Colon (tissue), 2 donors: ENCODE data around the gene BSPRY.
"Not testable (repeated sequence)": the region's sequence is repeated elsewhere in the genome, so short reads cannot be mapped to it uniquely, and the experiment has no call there.

Experiments
- FAIRE-seq: peaks from 2 replicates; lab custom pipeline; 2012; peaks lifted over from hg19 to GRCh38; lab: Jason Lieb, UNC
- donor health status: control.
- donor health status: control.

BSPRY gene

DNA sequence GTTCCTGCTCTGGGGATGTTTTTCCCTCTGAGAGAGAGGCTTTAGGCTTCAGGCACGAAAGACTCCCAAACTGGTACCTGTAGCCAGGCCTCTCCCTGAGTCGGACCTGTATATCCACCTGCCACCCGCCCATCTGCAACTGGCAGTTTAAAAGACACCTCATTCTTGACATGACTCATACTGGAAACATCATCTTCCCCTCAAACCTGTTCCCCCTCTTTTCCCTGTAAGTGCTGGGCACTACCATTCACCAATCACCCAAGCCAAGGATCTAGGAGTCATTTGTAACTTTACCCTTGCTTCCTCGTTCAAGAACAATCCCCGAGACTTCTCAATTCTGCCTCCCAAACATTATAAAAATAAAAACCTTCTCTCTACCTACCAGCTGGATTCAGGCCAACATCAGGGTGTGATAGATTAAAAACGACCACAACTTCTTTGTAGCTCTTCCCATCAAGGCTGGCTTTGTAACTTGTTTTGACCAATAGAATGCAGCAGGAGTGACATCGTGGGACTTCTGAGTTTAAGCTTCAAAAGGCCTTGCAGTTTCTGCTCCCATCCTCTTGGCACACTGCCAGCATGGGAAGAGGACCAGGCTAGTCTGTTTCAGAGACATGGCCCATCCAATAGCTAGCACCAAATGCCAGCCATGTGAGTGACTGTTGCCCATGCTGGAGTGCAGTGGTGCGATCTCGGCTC is 7.5 kb upstream of the BSPRY start:
- FAIRE-seq, result no peak

DNA sequence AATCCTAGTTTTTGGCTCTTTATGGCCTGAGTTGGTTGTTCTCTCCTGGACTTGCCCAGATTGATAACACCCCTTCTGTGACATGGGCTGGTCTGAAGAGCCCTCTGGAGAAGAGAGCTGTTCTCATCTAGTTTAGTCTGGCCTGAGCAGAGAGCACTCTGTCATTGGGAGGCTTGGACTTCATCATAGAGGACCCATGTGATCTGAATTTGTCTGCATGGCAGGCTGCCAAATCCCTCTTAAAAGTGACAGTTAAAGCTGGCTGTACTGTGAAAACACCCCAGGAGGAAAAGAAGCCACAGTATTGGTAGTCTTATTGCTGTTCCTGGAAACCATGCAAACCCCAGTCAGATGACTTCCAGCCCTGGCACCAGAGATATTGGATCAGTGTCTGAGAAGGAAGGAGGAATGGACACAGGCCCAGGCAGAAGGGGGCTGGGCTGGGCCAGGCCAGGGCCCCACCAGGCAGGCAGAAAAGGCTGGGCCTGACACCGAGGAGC is 5.6 kb upstream of the BSPRY start:
- FAIRE-seq, result no peak

GRCh38 chr9:113345190-113345589 is 4.2 kb upstream of the BSPRY start:
- no peak for FAIRE-seq

DNA sequence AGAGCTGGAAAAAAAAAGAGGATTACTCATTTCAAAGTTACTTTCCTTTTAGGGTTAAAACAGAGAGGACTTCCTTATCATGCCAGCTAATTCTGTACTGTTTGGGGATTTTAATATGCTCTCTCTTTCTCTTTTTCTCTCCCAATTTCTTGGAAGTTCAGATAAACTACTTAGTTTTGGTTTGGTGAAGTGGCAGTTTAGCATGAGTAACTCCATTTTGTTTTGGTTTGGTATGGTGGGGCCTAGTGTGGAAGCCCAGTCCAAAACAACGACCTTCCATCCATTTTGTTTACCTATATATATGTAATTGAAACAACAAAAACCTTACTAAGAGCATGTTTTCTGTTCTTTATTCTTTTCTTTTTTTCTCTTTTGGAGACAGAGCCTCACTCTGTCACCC is 3.7 kb upstream of the BSPRY start:
- no peak for FAIRE-seq

- no peak for FAIRE-seq
Measured at GRCh38 chr9:113348437-113348836, 904 bp upstream of the BSPRY start.

GRCh38 chr9:113349066-113349444 is 286 bp upstream of the BSPRY start:
- FAIRE-seq, result no peak

GRCh38 chr9:113350107-113350661 is 843 bp downstream of the BSPRY start:
- no peak for FAIRE-seq

DNA sequence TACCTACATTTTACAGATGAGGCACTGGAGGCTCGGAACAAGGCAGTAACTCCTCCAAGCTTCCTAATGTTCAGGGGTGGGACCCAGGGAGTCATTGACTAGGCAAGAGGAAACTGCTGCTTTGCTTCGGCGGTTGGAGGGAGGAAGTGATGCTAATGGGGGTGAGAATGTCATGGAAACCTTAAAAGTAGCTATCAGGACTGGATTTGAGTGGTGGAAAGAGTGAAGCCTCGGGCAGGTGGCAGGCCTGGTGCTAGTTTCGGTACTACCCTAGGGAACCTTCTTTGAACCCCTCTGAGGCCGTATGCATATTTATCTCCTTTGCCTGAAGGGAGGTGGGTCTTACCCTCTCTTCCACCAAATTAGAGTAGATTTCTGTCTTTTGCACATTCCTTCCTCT is 1.6 kb downstream of the BSPRY start:
- FAIRE-seq, result no peak

DNA sequence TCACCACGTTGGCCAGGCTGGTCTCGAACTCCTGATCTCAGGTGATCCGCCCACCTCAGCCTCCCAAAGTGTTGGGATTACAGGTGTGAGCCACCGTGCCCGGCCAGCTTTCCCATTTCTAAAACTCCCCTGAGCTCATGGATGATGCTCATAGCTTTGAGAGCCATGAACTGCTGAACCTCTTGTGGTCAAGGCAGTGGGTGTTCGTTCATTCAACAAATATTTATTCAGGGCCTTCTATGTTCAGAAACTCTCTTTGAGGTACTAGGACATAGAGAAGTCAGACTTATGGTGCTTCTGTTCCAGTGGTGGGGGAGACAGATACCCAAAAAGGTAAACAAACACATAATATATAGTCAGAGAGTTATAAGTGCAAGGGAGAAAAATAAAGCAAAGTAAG is 2.7 kb downstream of the BSPRY start:
- FAIRE-seq, result no peak

DNA sequence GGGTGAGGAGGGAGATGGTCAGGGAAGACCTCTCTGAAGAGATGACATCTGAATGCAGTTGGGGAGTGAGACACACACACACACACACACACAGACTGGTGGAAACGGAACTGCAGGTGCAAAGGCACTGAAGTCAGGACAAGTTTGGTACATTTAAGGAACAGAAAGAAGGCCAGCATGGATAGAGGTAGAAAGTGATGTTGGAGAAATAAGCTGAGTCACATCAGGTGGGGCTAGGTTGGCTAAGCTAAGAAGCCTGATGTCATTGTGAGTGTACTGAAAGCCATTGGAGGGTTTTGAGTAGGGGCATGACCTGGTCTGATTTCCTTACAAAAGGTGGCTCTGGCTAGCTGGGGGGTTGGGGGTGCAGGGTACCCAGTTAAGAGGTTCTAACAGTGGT is 3.1 kb downstream of the BSPRY start:
- FAIRE-seq, result no peak

DNA sequence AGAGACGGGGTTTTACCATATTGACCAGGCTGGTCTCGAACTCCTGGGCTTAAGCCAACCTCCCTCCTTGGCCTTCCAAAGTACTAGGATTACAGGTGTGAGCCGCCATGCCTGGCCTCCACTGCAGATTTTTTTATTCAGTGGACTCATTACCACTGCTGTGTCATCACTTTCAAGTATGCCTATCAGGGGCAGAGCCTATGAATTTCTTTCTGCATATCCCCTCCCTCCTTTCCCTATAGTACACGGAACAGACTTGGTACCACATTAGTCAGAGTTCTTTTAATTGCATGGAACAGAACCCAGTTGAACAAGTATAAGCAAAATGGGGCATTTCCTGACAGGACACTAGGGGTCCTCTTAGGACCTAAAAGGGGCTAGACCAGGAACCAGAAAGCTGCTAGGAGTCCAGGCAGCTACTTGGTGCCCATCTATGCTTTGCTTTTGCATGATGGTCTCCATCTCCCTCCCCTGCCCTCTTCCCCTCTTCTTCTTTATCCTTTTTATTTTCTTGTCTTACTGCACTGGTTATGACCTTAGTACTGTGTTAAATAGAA is 5.8 kb downstream of the BSPRY start:
- FAIRE-seq, result no peak

- no peak for FAIRE-seq
Measured at GRCh38 chr9:113356686-113357292, 7.4 kb downstream of the BSPRY start.

GRCh38 chr9:113359385-113359784 is 10.0 kb downstream of the BSPRY start:
- no peak for FAIRE-seq

DNA sequence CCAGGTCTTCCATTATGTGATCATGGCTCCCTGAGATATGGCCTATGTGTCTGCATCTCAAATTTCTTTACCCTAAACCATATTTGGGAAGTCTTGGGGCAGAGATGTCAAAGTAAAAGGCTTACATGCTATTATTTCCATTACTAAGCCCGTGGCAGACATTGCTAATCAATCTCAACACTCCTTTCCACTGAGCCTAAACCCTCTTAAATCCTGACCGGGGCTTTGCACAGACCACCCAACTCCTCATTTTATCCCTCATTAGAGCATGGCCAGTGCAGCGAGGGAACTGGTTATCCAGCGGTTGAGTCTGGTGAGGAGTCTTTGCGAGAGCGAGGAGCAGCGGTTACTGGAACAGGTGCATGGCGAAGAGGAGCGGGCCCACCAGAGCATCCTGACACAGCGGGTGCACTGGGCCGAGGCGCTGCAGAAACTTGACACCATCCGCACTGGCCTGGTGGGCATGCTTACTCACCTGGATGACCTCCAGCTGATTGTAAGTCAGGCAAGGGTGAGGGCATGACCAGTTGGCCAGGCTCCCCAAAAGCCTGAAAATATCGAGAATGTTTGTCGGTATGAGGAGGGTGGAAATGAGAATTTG is 11.0 kb downstream of the BSPRY start:
- no peak for FAIRE-seq

- no peak for FAIRE-seq
Measured at GRCh38 chr9:113361304-113362018, 12.1 kb downstream of the BSPRY start.

GRCh38 chr9:113363336-113363735 is 14.0 kb downstream of the BSPRY start:
- no peak for FAIRE-seq

DNA sequence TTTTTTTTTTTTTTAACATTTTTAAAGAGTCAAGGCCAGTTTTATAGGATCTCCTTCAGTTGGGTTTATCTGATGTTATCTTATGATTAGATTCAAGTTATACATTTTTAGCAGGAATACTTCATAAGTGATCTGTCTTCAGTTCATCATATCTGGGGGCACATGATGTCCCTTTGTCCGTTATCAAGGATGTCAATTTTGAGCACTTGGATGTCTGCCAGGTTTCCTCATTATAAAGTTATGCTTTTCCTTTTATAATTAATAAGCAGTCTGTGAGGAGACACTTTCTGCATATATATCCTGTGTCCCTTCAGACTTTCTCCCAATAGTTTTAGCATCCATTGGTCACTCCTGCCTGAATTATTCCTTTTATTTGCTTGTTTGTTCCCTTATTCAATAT is 15.6 kb downstream of the BSPRY start:
- FAIRE-seq, result no peak

GRCh38 chr9:113365652-113366051 is 16.3 kb downstream of the BSPRY start:
- FAIRE-seq, result not testable (repeated sequence)

- no peak for FAIRE-seq
Measured at GRCh38 chr9:113368348-113368981, 19.1 kb downstream of the BSPRY start.

DNA sequence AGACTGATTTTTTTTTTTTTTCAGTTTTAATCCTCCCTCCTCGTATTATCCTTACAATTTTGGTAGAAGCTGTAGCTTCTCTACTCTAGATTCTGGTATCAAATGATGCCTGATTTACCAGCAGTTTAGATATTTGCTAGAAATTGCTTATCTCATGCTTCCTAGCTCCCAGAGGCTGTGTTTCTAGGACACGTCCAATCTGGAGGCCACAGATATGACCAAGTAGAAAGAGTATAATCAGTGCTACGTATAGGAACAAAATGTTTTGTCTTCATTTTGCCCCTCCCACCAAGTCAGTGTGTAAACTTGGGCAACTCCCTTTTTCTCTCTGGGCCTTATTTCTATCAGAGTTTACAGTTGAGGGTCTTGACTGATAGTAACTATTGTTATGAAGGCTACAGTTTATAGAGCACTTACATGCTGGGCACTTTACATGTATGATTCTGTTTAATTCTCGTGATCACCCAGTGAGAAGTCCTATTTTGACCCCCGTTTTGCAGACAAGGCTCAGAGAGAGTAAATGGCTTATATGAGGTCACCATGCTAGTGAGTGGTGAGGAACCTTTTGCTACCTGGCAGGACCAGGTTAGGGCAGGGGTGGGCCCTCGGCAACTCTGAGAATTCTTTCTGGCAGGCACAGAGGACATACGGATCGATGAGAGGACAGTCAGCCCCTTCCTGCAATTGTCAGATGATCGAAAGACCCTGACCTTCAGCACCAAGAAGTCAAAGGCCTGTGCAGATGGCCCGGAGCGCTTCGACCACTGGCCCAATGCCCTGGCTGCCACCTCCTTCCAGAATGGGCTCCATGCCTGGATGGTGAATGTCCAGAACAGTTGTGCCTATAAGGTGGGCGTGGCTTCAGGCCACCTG is 19.9 kb downstream of the BSPRY start:
- FAIRE-seq, result no peak

GRCh38 chr9:113369855-113370140 is 20.5 kb downstream of the BSPRY start:
- FAIRE-seq, result no peak
